Kidney tubule cell (primary cell): ENCODE measurements around the gene PIPOX.

ENCODE experiments used
- DNase-seq: peaks from one replicate; pipeline ENCODE4 v3.0.0-alpha.2; 2018; ENCODE audit warnings: low spot score

The PIPOX gene

DNA sequence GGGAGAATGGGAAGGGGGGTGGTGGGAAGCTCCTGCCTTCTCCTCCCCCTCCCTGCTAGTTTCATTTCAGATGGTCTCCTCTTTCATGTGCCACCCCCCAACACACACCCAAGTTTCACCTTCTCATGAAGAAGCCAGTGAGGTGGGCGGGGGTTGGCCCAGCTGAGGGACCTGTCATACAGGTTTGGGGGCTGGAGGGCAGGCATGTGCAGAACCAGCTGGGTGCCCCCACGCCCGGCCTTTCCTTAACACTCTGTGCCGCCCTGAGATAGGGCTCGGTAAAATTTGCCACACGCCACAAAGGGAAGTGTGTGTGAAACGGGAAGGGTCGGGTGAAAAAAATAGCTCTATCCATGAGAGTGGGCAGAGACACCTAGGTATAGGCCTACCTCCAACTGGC is 57.4 kb downstream of the PIPOX start:
- DNase-seq, result no peak

DNA sequence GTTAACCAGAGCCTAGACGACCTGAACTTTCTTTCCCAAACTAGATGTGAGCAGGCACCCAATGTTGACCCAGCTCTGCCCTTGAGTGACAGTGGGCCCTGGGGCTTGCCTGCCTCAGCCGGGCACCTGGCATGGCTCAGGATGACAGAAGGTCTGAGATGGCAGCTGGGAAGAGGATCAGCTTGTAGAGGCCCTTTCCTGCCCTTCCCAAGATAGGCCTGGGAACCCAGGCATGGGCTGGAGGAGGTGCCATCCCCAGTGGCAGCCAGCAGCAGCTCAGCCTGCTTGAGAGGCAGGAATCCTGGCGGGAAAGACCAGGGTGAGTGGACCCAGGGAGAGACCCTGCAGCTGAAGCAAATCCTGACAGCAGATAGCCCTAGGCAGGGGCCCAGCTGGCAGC is 59.1 kb downstream of the PIPOX start:
- peak; percentile 11 for DNase-seq

DNA sequence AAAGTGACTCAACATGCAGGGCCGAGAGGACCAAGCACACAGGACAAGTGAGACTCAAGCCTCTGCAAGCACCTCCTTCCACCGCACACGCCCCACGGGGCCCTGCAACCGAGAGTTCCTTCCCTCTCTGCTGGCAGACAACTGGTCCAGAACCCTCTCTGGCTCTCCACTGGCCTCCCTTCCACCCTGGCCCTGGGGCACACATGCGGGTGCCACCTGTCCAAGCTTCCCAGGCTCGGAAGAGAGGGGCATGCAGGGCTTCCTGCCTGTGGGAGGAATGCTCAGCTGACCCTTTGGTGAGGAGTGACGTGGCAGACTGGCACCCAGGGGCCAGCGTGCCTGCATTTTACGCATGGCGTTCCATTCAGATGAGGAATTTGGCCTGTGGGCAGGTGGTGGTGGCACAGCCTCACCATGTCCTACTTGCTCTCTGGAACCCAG is 59.8 kb downstream of the PIPOX start:
- peak; percentile 85 for DNase-seq

DNA sequence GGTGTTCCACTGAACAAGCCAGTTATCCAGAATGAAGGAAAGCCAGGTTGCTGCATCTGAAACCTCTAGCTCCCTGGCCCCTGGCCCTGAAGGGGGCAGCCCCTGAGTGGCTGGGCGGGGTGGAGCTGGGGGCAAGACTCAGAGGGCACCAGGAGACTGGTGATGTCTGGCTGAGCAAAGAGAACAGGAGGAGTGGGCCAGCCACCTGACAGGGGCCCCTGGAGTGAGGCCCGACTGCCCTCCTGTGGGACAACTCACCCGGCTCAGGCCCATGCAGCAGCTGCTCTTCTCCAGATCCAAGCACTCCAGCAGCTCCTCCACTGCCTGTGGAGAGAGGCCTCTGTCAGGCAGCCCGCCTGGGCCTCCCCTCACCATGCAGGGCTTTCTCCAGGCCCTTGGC is 60.4 kb downstream of the PIPOX start:
- no peak for DNase-seq
